OCI-LY7 (cell line): Measurements from ENCODE around the gene MGAT1. TPM values are rescaled to one million over a fixed set of nuclear protein-coding genes. Genes with fewer than 3 reads are reported as not detected.

ENCODE experiments used
- BruUV-seq: library from RNA; stranded (reverse); fragments of 400-500 nt; replicated peaks from 2 replicates; lab custom pipeline; 2021; lab: Mats Ljungman, UMichigan
- CTCF ChIA-PET: fragments of 300-600 bp; sonication (Branson Sonifier 250); formaldehyde crosslinking; loops from one replicate; lab custom pipeline; 2022; ENCODE audit warnings: antibody characterized with exemption; ENCODE audit not compliant: unreplicated experiment; lab: Charles Lee
- POLR2A ChIA-PET: fragments of 300-600 bp; sonication (Branson Sonifier 250); formaldehyde crosslinking; loops from one replicate; lab custom pipeline; 2022; ENCODE audit warnings: antibody characterized with exemption; lab: Charles Lee
- DNase-seq: peaks from one replicate; pipeline ENCODE4 v3.0.0-alpha.2; 2015; ENCODE audit warnings: low spot score
- H2AFZ ChIP-seq: fragments of 200-600 bp; sonication (generic), shearing (Covaris generic); 2 replicates; pipeline ENCODE4 v1.6.1; 2014; ENCODE audit warnings: mild to moderate bottlenecking, antibody characterized with exemption, low read length, moderate library complexity
- H3K27ac ChIP-seq: fragments of 200-600 bp; sonication (generic); 2 replicates; pipeline ENCODE4 v1.5.1; 2014; ENCODE audit warnings: mixed run types, low read depth, mild to moderate bottlenecking, moderate library complexity, low read length, inconsistent platforms; ENCODE audit not compliant: poor library complexity, severe bottlenecking
- H3K36me3 ChIP-seq: fragments of 200-600 bp; sonication (generic); 2 replicates; pipeline ENCODE4 v1.6.1; 2014; ENCODE audit warnings: mild to moderate bottlenecking, antibody characterized with exemption, low read length, moderate library complexity, mixed read lengths; ENCODE audit not compliant: insufficient read depth
- H3K4me1 ChIP-seq: fragments of 200-600 bp; sonication (generic); 2 replicates; pipeline ENCODE4 v1.5.1; 2014; ENCODE audit warnings: mild to moderate bottlenecking, low read length; ENCODE audit not compliant: insufficient read depth, poor library complexity, severe bottlenecking
- H3K4me2 ChIP-seq: fragments of 200-600 bp; sonication (generic); 2 replicates; pipeline ENCODE4 v1.6.1; 2014; ENCODE audit warnings: mild to moderate bottlenecking, low read length
- H3K4me3 ChIP-seq: fragments of 200-600 bp; sonication (generic); 2 replicates; pipeline ENCODE4 v1.5.1; 2014; ENCODE audit warnings: mild to moderate bottlenecking, low read depth, low read length; ENCODE audit not compliant: poor library complexity, severe bottlenecking
- H3K79me2 ChIP-seq: fragments of 200-600 bp; sonication (generic); 2 replicates; pipeline ENCODE4 v1.6.1; 2016; ENCODE audit warnings: low read depth, mild to moderate bottlenecking, low read length, moderate library complexity, mixed read lengths; ENCODE audit not compliant: insufficient read depth
- H3K9me2 ChIP-seq: fragments of 200-600 bp; sonication (generic); 2 replicates; pipeline ENCODE4 v1.6.1; 2016; ENCODE audit warnings: mild to moderate bottlenecking, low read length, mixed read lengths; ENCODE audit not compliant: insufficient read depth
- H3K9me3 ChIP-seq: fragments of 200-600 bp; sonication (generic); 2 replicates; pipeline ENCODE4 v1.6.1; 2014; ENCODE audit warnings: mild to moderate bottlenecking, mixed run types, low read length, mixed read lengths
- H4K20me1 ChIP-seq: fragments of 200-600 bp; sonication (generic); 2 replicates; pipeline ENCODE4 v1.6.1; 2014; ENCODE audit warnings: mild to moderate bottlenecking, antibody characterized with exemption, low read length, moderate library complexity, mixed read lengths; ENCODE audit not compliant: insufficient read depth
- EZH2phosphoT487 ChIP-seq: fragments of 200-600 bp; sonication (generic); IDR thresholded peaks from 2 replicates; pipeline ENCODE4 v1.6.1; 2018; ENCODE audit warnings: low read depth, borderline replicate concordance, mild to moderate bottlenecking, mixed run types, antibody characterized with exemption, low read length, moderate library complexity, mixed read lengths
- intact Hi-C: fragments of 100-400 bp; cut with micrococcal nuclease; formaldehyde crosslinking; loops from one replicate; pipeline ENCODE4 v1.10.0; 2022; ENCODE audit not compliant: unreplicated experiment
- total RNA-seq, 2 experiments: library from RNA; depleted of rRNA in 1 of 2; stranded (reverse); fragments of >200 nt in 1 of 2; shearing (Covaris generic) in 1 of 2; gene quantifications; 2 replicates each; pipeline ENCODE4 v1.2.3, GENCODE V29; 2014 to 2022
- TF ChIP-seq, protein P1 (sequence below): fragments of 200-600 bp; sonication (generic); conservative IDR thresholded peaks from 2 replicates; pipeline ENCODE4 v1.5.1; 2014; ENCODE audit warnings: mild to moderate bottlenecking, antibody characterized with exemption, low read length, moderate library complexity, mixed read lengths

MGAT1 gene
- total RNA-seq, 2 experiments from 2014 or later, result 75.4 to 103 TPM

DNA sequence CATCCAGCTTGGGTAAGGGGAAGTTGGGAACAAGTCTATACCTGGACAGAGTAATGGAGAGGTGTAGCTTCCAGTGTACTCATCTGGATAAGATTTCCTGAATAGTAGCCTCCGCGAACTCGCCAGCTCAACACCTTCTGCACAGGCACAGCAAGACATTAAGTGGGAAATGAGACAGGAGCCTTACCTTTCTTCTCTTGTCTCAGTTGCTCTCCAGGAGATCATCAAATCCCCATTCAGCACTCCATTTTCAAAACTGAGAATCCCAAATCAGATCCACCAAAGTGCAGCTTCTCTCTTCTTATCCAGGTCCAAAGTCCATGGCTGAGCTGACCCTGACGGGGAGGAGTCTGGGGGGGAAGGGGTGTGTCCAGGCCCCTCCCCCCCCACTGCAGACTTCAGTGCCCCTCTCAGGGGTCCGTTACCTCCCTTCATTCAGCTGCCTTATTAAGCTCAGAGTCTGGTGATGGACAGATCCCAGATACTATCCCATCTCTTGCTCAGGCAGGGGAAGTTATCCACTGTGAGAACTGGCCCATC is 5.9 kb upstream of the MGAT1 start:
- no peaks in the 10 kb centered on the region for H3K9me2 ChIP-seq
- peaks cover 5% of the 10 kb centered on the region; the same call in 1 of the 2 replicates for H3K36me3 ChIP-seq
- no peak overlapping the region for H2AFZ ChIP-seq
- peak overlapping the region; percentile 84 for H3K4me3 ChIP-seq
- ChIA-PET POLR2A (interaction anchor here (0.7 to 3.6 kb wide), 7 partner anchors 8 to 446 kb away, joined by 3 to 37 read pairs (median 6); partner anchors contain the start of gene RACK1), CTCF (no interaction called here)
- intact Hi-C loops, result no loop called here
- TF ChIP-seq, protein P1, sequence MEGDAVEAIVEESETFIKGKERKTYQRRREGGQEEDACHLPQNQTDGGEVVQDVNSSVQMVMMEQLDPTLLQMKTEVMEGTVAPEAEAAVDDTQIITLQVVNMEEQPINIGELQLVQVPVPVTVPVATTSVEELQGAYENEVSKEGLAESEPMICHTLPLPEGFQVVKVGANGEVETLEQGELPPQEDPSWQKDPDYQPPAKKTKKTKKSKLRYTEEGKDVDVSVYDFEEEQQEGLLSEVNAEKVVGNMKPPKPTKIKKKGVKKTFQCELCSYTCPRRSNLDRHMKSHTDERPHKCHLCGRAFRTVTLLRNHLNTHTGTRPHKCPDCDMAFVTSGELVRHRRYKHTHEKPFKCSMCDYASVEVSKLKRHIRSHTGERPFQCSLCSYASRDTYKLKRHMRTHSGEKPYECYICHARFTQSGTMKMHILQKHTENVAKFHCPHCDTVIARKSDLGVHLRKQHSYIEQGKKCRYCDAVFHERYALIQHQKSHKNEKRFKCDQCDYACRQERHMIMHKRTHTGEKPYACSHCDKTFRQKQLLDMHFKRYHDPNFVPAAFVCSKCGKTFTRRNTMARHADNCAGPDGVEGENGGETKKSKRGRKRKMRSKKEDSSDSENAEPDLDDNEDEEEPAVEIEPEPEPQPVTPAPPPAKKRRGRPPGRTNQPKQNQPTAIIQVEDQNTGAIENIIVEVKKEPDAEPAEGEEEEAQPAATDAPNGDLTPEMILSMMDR, result no peak
- no peak for TF ChIP-seq EZH2phosphoT487
- BruUV-seq, result no TSS peak
- peak overlapping the region; percentile 88 for H3K4me2 ChIP-seq
- H4K20me1 ChIP-seq, result no peaks in the 10 kb centered on the region
- DNase-seq, result no peak
- peak overlapping the region; percentile 96 for H3K27ac ChIP-seq
- no peaks in the 10 kb centered on the region for H3K9me3 ChIP-seq
- peaks cover 79% of the 10 kb centered on the region for H3K4me1 ChIP-seq
- peaks cover 67% of the 10 kb centered on the region for H3K79me2 ChIP-seq

DNA sequence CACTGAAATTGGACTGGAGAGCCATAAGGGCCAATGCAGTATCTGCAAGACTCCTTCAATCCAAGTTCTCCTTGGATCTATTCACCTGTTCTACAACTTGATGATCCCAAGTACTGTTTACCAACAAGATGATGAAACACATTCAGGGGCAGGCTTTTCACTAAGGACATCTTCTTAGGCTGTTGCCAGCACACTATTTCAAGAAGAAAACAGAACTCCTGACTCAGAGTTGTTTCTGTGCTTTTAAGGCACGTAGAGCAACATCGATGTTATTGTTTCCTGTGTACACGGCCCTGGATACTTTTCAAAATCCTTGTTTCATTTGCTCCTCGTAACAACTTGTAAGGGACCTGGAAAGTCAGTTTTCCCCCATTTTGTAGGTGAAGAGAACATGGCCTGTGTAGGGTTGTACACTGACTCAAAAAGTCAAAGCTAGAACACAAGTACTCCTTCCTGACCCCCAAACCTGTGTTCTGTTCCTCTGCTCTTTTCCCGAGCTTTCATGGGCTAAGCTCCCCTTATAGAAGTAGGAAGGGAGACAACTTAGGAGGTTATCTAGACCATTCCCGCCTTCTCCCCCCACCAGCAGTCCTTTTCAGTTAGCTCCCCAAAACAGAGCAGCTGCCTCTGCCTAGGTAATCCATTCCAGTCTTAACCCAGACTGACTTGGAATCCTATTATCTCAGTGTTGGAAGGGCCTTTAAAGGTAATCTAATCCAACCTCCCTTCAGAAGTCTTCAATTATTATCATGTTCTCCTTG is 5.2 kb upstream of the MGAT1 start:
- POLR2A ChIA-PET, result interaction anchor here (0.6 to 3.6 kb wide), 9 partner anchors 9 to 447 kb away, joined by 3 to 37 read pairs (median 4); partner anchors contain the start of gene RACK1
- DNase-seq, result no peak
- H3K9me3 ChIP-seq, result no peaks in the 10 kb centered on the region
- H2AFZ ChIP-seq, result no peak overlapping the region
- intact Hi-C loops, result no loop called here
- H3K4me1 ChIP-seq, result peaks cover 78% of the 10 kb centered on the region
- peak overlapping the region; percentile 96 for H3K27ac ChIP-seq
- CTCF ChIA-PET, result no interaction called here
- H3K79me2 ChIP-seq, result peaks cover 67% of the 10 kb centered on the region
- TF ChIP-seq, protein P1, result no peak
- no peak for TF ChIP-seq EZH2phosphoT487
- H3K4me3 ChIP-seq, result peak overlapping the region; percentile 84
- no peaks in the 10 kb centered on the region for H3K9me2 ChIP-seq
- BruUV-seq, result no TSS peak
- H3K4me2 ChIP-seq, result peak overlapping the region; percentile 88
- H4K20me1 ChIP-seq, result no peaks in the 10 kb centered on the region
- peaks cover 5% of the 10 kb centered on the region; the same call in 1 of the 2 replicates for H3K36me3 ChIP-seq
